Endometrial microvascular endothelial cells (primary cell): ENCODE data around the gene BCAR3. TPM values are rescaled to one million over a fixed set of nuclear protein-coding genes. Genes with fewer than 3 reads are reported as not detected.

Experiments
- in situ Hi-C: cut with HindIII; loops from 2 replicates; pipeline ENCODE4 v1.10.0; 2017; ENCODE audit warnings: low sequenced_read_pairs, low pct_unique_long_range_greater_than_20kb; ENCODE audit errors: inconsistent ontology term
- total RNA-seq: library from RNA; depleted of rRNA; stranded (reverse); fragments of >200 nt; gene quantifications from one replicate; pipeline ENCODE4 v1.2.3, GENCODE V29; 2015; ENCODE audit errors: inconsistent ontology term

BCAR3 gene
- total RNA-seq, 1 donor from 2014 or later = 91.8 TPM

- in situ Hi-C loops = no loop called here
Measured at GRCh38 chr1:93609536-93609935, 72.1 kb downstream of the BCAR3 start.

- in situ Hi-C loops = no loop called here
Measured at GRCh38 chr1:93608187-93609109, 73.2 kb downstream of the BCAR3 start.

- in situ Hi-C loops = no loop called here
Measured at GRCh38 chr1:93607814-93608186, 73.8 kb downstream of the BCAR3 start.

GRCh38 chr1:93605812-93606512, 75.7 kb downstream of the BCAR3 start:
- in situ Hi-C loops = no loop called here

- in situ Hi-C loops = no loop called here
Measured at GRCh38 chr1:93605026-93605568, 76.5 kb downstream of the BCAR3 start.

- in situ Hi-C loops = no loop called here
Measured at GRCh38 chr1:93604411-93604810, 77.2 kb downstream of the BCAR3 start.

GRCh38 chr1:93603601-93604000, 78.0 kb downstream of the BCAR3 start:
- in situ Hi-C loops = no loop called here

- in situ Hi-C loops = no loop called here
Measured at GRCh38 chr1:93603106-93603505, 78.5 kb downstream of the BCAR3 start.

GRCh38 chr1:93602101-93602500, 79.5 kb downstream of the BCAR3 start:
- in situ Hi-C loops = no loop called here

- in situ Hi-C loops = no loop called here
Measured at GRCh38 chr1:93601686-93602085, 80.0 kb downstream of the BCAR3 start.

GRCh38 chr1:93600663-93601062, 81.0 kb downstream of the BCAR3 start:
- in situ Hi-C loops = no loop called here

GRCh38 chr1:93599479-93599878, 82.2 kb downstream of the BCAR3 start:
- in situ Hi-C loops = no loop called here

GRCh38 chr1:93598861-93599439, 82.7 kb downstream of the BCAR3 start:
- in situ Hi-C loops = no loop called here

GRCh38 chr1:93598396-93598795, 83.2 kb downstream of the BCAR3 start:
- in situ Hi-C loops = no loop called here

GRCh38 chr1:93597709-93598108, 83.9 kb downstream of the BCAR3 start:
- in situ Hi-C loops = no loop called here

- in situ Hi-C loops = no loop called here
Measured at GRCh38 chr1:93596329-93597089, 85.1 kb downstream of the BCAR3 start.

GRCh38 chr1:93595743-93596142, 85.9 kb downstream of the BCAR3 start:
- in situ Hi-C loops = no loop called here

GRCh38 chr1:93595266-93595665, 86.4 kb downstream of the BCAR3 start:
- in situ Hi-C loops = no loop called here

GRCh38 chr1:93594603-93594880, 87.1 kb downstream of the BCAR3 start:
- in situ Hi-C loops = no loop called here
